ENCODE results near the gene SLC25A13.

DNA sequence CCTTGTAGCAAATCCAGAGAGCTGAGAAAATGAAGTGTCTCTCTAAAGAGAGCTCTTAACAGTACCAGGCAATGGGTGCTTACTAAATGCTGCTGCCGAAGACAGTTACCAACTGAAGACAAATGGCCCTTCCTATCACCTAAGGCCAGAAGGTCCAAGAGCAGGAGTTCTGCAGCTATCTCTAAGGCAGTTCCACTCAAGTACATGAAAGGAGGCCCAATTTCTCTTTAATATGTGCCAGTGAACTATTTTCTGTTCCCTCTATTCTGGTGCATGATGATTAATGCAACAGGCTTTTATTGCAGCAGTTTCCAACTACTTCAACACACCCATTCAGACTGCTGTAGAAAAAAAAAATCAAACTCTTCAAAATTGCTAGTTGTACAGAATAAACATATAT, 122.5 kb downstream of the SLC25A13 start:
- TF ChIP-seq, protein P1, sequence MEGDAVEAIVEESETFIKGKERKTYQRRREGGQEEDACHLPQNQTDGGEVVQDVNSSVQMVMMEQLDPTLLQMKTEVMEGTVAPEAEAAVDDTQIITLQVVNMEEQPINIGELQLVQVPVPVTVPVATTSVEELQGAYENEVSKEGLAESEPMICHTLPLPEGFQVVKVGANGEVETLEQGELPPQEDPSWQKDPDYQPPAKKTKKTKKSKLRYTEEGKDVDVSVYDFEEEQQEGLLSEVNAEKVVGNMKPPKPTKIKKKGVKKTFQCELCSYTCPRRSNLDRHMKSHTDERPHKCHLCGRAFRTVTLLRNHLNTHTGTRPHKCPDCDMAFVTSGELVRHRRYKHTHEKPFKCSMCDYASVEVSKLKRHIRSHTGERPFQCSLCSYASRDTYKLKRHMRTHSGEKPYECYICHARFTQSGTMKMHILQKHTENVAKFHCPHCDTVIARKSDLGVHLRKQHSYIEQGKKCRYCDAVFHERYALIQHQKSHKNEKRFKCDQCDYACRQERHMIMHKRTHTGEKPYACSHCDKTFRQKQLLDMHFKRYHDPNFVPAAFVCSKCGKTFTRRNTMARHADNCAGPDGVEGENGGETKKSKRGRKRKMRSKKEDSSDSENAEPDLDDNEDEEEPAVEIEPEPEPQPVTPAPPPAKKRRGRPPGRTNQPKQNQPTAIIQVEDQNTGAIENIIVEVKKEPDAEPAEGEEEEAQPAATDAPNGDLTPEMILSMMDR (IDR thresholded peaks at IDR 0.05) = no peak
- TF ChIP-seq POLR2A (IDR thresholded peaks at IDR 0.05) = no peak

Data from uterus (tissue), 2 donors.